GM19240 (cell line): ENCODE data around the gene TAS2R40.

Source experiments
- DNase-seq: peaks from one replicate; pipeline ENCODE4 v3.0.0; 2011; ENCODE audit warnings: low spot score; ENCODE audit not compliant: insufficient read length

The TAS2R40 gene

DNA sequence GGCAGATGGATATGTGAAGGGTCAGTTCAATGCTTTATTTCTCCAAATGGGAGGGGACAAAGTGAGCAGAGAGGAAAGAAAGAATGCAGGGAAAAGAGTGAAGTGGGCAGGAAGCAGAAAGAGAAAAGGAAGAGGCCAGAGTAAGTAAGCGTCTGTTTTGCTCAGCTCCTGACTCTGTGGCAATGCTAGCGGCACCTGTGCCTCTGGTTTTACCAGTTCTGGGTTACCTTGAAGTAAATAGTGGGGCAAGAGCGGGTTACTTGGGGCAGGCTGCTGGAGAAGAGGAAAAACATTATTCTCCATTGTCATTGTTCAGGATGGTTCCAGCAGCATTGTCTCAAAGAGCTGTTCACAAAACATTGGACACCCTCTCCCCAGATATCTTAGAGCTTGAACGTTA is 1.9 kb downstream of the TAS2R40 start:
- no peak for DNase-seq

DNA sequence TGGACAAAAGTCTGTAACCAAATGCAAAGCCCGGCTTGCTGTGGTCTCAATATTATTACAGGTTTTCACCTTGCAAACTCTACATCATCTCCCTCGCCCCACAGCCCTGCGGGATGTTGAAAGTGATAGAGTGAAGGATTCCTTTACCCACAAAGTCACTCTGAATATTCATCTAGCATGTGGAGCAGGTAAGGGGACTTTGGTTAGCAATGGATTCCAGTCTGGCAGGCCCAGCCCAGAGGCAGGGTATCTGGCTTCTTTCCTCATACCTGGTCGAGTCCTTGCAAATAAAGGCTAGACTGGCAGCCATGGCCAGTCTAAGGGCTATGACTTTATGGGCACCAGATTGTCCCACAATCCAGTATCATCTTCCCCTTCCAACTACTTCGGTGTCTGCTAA is 3.2 kb downstream of the TAS2R40 start:
- no peak for DNase-seq

DNA sequence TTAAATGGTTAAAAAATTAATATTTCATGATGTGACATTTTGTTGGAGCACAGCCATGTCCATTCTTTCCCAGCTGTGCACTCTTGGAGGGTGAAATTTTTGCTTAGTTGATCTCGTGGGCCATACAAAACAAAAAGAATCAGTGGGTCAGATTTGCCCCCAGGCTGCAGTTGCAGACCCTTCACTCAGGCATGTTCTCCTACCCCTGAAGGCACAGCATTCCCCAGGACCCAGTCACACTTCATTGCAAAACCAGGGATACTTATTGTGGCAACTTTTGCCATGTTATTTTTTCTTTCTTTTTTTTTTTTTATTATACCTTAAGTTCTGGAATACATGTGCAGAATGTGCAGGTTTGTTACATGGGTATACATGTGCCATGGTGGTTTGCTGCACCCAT is 6.0 kb downstream of the TAS2R40 start:
- no peak for DNase-seq

DNA sequence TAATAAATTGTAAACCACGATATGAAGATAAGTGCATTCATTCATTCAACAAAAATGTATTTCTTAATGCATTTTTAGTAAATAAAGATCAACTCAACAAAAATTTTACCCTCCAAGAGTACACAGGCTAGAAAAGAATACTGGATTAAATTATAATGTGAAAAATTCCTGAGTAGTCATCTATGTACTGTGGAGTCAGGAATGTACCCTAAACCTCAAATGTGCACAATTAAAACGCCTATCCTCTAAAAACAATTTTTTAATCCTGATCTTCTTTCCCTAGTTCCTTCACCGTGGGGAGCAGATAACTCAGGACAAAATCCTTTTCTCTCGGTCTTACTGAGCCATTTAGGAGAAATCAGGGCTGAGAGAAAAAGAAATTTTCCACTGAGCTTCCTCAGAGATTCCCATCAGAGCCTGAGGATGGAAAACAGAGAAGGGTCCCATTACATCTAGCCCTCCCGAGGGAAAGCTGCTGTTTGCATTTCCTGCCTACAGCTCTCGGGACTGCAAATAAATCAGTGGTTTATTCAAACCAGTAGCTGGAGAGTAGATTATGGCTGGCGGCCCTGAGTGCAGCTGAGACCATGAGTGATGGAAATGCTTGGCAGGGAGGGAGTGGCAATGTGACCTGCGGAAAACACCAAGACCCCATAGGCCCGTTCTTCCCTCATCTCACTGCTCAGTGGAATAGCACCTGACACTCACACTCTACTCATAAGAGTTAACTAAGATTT is 7.4 kb downstream of the TAS2R40 start:
- no peak for DNase-seq

DNA sequence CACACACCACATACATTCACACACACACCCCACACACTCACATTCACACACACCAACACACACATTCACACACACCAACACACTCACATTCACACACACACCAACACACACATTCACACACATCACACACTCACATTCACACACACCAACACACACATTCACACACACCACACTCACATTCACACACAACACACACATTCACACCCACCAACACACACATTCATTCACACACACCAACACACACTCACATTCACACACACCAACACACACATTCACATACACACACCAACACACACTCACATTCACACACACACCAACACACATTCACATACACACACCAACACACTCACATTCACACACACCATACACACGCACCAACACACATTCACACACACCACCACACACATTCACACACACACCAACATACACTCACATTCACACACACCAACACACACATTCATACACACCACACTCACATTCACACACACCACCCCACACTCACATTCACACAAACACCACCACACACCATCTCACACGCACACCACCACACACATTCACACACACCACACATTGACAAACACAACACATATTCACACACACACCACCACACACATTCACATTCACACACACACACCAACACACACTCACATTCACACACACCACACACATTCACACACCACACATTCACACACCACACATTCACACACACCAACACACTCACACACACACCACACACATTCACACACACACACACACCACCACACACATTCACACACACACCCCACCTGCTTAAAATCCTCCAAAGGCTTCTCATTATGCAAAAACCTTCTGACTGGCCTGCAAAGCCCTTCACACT is 9.0 kb downstream of the TAS2R40 start:
- DNase-seq, result no peak

DNA sequence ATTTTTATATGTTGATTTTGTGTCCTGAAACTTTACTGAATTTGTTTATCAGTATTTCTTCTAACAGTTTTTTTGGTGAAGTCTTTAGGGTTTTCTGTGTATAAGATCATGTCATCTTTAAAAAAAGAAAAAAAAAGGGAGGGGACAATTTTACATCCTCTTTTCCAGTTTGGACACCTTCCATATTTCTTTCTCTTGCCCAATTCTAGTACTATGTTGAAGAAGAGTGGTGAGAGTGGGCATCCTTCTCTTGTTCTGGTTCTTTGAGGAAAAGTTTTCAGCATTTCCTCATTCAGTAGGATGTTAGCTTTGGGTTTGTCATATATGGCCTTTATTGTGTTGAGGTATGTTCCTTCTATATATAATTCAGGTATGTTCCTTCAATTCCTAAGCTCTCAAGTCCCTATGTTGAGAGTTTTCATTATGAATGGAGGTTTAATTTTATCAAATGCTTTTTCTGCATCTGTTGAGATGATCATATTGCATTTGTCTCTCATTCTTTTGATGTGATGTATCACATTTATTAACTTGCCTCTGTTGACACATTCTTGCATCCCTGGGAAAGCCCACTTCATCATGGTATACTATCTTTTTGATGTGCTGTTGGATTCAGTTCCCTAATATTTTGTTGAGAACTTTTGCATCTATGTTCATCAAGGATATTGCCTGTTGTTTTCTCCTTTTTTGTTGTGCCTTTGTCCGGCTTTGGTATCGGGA is 12.1 kb downstream of the TAS2R40 start:
- no peak for DNase-seq

DNA sequence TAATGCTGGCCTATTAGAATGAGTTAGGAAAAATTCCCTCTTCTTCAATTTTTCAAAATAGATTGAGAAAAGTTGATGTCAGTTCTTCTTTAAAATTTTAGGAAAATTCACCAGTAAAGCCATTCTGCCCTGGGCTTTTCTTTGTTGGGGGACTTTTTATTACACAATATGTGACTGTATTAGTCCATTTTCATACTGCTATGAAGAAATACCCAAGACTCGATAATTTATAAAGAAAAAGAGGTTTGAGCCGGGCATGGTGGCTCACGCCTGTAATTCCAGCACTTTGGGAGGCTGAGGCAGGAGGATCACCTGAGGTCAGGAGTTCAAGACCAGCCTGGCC is 12.7 kb downstream of the TAS2R40 start:
- DNase-seq, result no peak

DNA sequence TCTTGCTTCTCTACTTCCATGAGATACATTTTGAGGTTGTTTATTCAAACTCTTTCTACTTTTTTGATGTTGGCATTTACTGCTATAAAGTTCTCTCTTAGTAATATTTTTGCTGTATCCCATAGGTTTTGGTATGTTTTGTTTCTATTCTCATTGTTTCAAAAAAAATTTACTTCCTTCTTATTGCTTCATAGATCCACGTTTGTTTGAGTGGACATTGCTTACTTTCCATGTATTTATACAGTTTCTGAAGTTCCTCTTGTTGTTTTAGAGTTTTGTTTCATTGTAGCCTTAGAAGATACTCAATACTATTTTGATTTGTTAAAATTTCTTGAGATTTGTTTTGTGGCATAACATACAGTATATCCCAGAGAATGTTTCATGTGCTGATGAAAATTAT is 13.7 kb downstream of the TAS2R40 start:
- no peak for DNase-seq

DNA sequence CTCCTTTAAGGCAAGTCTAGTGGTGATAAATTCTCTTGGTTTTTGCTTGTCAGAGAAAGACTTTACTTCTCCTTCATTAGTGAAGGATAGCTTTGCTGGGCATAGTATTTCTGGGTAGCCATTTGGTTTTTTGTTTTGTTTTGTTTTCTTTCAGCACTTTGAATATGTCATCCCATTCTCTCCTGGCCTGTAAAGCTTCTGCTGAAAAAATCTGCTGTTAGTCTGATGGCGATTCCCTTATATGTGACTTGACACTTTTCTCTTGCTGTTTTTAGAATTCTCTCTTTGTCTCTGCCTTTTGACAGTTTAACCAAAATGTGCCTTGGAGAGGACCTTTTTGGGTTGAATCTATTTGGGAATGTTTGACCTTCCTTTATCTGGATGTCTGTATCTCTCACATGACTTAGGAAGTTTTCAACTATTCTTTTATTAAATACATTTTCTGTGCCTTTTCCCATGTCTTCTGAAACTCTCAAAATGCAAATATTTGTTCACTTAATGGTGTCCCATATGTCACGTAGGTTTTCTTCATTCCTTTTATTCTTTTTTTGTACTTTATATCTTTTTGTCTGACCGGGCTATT is 14.7 kb downstream of the TAS2R40 start:
- no peak for DNase-seq

DNA sequence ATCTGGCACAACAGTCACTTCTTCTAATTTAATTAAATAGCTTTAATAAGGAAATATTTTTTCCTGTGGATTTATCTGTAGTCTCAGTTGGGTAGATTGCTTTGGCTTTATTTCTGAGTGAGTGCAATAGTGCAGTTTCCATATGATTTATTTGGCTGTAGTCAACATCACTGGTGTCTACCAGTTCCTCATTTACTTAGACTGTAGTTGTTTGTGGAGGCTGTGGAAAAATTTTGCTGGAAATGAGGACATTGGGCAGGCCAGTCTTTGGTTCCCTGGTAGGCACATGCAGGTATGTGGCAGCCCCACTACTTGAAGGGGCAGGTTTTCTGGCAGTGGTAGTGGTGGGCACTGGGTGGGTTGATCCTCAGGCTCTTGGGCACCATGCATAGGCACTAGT is 15.5 kb downstream of the TAS2R40 start:
- DNase-seq, result no peak

DNA sequence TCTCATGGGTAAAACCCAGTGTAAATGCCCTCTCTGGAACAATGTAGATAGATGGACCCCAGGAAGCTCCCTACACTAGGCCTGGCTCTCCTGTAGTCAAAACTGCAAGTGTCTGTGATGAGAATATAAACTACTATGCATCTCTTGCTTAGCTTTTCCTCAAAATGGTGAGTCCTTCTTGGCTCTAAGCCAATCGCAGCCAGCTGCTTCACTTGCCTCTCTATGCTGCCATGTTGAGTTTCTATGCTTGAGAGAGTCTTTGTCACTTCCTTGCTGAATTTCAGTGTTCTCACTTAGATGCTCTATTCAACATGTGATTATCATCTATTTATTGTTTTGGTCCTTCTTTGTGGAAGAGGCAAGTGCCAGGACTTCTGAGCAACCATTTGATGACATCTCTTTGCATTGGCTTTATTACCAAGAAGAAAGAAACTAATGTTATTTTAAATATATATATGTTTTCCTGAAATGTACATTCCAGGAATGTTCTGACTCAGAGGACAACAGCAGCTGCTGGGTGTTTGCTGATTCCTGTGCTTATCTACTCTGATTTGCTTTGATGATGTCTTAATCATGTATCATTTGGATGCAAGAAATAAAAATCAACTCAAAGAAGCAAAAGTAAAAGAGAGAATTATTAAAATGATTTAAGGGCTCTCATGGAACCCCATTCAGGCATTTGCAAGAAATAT is 16.6 kb downstream of the TAS2R40 start:
- no peak for DNase-seq

DNA sequence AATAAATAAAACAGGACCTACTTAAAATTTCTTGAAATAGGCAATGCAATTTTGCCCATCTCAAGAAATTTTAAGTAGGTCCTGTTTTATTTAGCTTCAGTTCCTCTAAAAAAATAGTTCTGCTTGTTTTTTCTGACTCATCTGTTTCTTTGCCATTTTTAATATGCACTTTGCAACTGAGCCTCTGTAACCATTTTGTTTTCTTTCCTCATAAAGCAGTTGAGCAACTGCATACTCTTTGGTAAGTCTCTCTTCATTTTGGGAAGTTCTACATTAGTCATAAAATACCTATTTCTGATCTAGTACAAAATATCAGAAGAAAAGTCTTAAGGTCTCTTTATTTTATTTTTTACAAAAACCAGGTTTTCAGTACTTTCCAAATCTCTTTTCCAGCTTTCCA is 18.0 kb downstream of the TAS2R40 start:
- DNase-seq, result no peak

DNA sequence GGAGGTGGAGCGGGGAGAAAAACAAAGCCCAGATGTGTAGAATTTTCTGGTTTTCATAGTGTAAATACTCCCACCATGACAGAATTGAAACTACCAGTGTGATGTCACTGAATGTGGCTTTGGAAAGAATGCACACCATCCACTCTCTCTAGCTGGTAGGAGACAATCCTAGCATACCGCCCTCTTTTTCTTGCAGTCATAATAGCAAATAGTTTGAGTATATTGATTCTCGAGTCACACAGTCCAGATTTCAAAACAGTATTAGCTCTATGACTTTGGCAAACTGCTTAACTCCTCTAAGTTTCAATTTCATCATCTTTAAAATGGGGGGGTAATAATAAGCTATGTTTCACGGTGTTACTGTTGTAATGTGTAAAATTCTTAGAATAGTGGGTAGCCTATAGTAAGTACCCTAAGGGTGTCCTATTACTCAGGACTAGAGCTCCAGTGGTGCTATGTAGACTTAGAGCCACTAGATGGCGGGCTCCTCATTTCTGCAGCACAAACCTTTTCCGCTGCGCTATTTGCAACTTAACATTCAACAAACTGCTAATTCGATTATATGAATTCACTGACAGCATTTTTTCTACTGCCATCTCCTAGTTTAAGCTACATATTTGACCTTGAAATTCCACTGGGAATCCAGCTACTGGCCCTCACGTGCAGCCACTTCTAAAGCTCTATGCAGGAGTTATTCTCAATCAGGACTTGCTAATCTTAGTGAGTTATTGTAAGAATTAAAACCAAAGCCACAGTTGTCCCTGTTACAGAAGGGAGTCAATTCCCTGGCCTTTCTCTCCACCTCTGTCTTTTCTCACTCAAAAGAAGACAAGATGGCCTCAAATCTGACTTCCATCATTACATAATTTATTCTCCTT is 18.7 kb downstream of the TAS2R40 start:
- peak; percentile 20 for DNase-seq

DNA sequence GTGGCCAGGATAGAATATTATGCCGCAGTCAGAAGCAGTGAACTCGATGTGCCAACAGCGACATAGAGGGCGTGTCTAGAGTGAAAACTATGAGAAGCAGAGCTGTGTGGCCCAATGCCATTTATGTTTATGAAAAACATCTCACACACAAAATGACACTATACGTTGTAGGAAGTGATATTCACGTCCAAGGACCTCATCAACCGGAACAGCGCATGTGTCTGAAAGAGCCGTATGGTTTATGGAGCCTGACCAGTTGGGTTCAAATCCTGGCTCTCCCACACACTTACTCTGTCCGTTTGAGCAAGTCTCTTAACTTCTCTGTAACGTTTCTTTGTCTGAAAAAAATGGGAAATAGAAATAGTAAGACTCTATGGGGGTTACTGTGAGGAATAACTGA is 20.5 kb downstream of the TAS2R40 start:
- no peak for DNase-seq

DNA sequence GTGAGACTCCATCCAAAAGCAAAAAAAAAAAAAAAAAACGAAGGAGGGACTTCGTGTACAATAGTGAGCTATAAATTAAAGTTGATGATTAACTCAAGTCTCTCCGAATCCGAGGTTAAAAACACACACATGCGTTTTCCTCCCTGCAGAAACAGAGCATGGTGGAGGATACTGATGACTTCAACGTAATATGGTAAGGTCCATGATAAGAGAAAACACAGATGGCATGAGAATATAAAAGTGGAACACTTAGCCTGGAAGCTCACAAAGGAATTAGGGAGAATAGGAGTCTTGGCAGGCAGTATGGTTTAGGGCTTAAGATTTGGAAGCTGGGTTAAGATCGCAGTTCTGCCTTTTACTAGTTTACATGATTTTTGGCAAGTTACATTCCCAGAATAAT is 21.3 kb downstream of the TAS2R40 start:
- no peak for DNase-seq

DNA sequence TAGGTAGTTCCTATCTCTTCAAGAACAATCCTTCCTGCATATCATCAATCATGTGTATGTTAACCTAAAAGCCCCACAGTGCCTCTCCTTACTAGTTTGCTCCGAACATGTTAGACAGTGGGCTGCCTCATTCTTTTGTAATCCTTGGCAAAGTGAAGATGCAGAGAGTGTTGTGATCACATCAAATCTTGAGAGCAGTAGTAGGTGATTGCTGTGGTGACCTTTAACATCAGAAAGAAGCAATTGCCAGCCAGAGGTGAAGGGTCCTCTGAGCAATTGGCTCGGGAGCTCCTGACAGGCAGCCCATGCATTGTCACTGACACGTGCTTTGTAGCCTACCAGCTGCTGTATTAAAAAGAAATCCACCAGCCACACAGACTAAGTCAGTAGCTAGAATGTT is 21.8 kb downstream of the TAS2R40 start:
- DNase-seq, result no peak

DNA sequence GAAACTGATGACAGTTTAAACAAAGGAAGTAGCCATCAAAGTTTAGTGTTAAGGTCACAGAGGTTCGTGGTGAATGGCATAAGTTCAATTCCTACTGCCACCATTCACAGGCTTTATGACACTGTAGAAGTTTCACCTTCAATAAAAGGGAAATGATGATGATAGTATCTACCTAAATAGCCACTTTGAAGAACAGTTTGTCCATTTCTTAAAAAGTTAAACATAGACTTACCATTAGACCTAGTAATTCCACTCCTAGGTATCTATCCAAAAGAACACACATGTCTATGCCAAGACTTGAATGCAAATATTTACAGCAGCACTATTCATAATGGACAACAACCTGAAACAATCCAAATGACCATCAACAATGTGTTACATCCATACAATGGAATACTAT is 22.5 kb downstream of the TAS2R40 start:
- DNase-seq, result no peak

DNA sequence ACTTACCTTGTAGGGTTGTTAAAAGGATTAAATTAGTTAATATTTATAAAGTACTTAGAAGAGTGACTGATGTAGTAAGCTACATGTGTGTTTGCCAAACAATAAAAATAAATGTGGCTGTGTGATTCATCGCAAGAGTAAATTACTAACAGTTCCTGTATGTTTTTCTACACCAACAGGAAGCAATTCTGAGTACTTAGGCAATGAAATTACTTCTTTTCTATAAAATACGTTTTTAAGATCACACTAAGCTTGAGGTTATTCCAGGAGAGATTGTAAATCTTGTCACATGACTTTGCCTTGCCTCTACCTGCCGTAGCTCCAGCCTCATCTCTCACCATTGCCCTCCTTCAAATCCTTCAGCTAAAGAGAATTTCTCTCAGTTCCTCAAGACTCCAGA is 23.3 kb downstream of the TAS2R40 start:
- no peak for DNase-seq

DNA sequence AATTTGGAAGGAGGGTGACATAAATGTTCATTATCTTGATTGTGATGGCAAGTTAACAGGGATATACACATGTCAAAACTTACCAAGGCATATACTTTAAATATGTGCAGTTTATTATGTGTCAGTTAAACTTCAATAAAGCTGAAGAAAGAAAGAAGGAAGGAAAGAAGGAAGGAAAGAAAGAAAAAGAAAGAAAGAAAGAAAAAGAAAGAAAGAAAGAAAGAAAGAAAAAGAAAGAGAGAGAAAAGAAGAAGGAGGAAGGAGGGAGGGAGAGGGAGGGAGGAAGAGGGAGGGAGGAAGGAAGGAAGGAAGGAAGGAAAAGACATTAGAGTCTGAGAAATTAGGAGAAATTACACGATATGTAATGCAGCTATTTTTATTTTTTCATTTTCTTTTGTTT is 25.5 kb downstream of the TAS2R40 start:
- no peak for DNase-seq

DNA sequence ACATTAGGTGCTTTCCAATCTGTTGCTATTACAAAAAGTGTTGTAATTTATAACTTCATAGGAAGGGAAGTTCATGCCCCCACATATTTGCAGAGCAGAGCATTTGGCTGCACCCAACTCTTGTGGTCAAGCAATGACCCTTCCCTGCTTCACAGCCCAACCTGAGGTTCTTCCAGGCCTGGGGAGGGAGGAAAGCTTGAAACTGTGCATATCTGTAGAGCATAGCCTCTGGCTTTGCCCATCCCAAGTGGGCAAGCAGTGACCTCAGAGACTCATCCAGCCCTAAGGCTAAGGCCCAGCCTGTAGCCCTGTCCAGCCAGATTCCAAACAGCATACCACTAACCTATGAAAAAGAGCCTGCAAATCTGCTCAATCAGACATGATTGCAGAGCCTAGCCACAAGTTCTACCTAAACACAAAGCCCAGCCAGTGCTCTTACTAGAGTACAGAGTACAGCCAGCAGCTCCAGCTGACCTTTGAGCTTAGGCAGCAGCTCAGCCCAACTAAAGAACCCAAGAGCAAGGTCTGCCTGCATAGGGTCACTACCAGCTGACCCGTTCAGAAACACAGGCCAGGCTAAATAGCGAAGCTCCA is 27.0 kb downstream of the TAS2R40 start:
- DNase-seq, result no peak
